Endothelial cell of umbilical vein (primary cell): ENCODE measurements around the gene PCDHGA8. TPM values are rescaled to one million over a fixed set of nuclear protein-coding genes. Genes with fewer than 3 reads are reported as not detected.
A peak's percentile ranks its signal among the peaks of the same experiment; 100 is the strongest.

Source experiments
- BruUV-seq: library from RNA; stranded (reverse); fragments of 400-500 nt; replicated peaks from 2 replicates; lab custom pipeline; 2021; lab: Mats Ljungman, UMichigan
- CTCF ChIA-PET: fragments of 300-600, 350-600 bp; sonication (Branson Sonifier 250); formaldehyde crosslinking; loops from one replicate; lab custom pipeline; 2021; ENCODE audit warnings: antibody characterized with exemption, inconsistent platforms; lab: Charles Lee
- POLR2A ChIA-PET: fragments of 300-600, 350-600 bp; sonication (Branson Sonifier 250); formaldehyde crosslinking; loops from one replicate; lab custom pipeline; 2021; ENCODE audit warnings: antibody characterized with exemption, inconsistent platforms; lab: Charles Lee
- DNase-seq: peaks from one replicate; pipeline ENCODE4 v3.0.0-alpha.2; 2011; ENCODE audit warnings: low read depth, low spot score
- FAIRE-seq: peaks from 2 replicates; lab custom pipeline; 2011; peaks lifted over from hg19 to GRCh38; lab: Jason Lieb, UNC
- H2AFZ ChIP-seq: 2 replicates; pipeline ENCODE4 v1.6.0; 2012; ENCODE audit warnings: low read depth, low read length, control low read depth, inconsistent platforms
- H3K27ac ChIP-seq: 2 replicates; pipeline ENCODE4 v1.5.1; 2011; ENCODE audit warnings: low read depth, mild to moderate bottlenecking, control low read depth, low read length, moderate library complexity; ENCODE audit not compliant: insufficient read depth
- H3K27me3 ChIP-seq, 2 experiments: 2 replicates each; pipeline versions ENCODE4 v1.6.0 to v1.6.1; 2011; ENCODE audit warnings: low read length in 2 of 2, mixed read lengths in 1 of 2; ENCODE audit not compliant: control insufficient read depth in 2 of 2, insufficient read depth in 2 of 2
- H3K36me3 ChIP-seq, 2 experiments: 2 replicates in 1 of 2; 3 replicates in 1 of 2; pipeline ENCODE4 v1.5.1; 2011; ENCODE audit warnings: low read length in 2 of 2, mild to moderate bottlenecking in 1 of 2, moderate library complexity in 1 of 2; ENCODE audit not compliant: control insufficient read depth in 2 of 2, insufficient read depth in 2 of 2; ENCODE audit errors: extremely low read depth in 1 of 2
- H3K4me1 ChIP-seq: 3 replicates; pipeline ENCODE4 v1.5.1; 2011; ENCODE audit warnings: mild to moderate bottlenecking, low read length; ENCODE audit not compliant: control insufficient read depth, insufficient read depth; ENCODE audit errors: extremely low read depth
- H3K4me2 ChIP-seq: 2 replicates; pipeline ENCODE4 v1.6.1; 2011; ENCODE audit warnings: low read length, control low read depth, mixed read lengths; ENCODE audit not compliant: insufficient read depth
- H3K4me3 ChIP-seq, 3 experiments: fragments of 200-600 bp in 1 of 3; sonication (generic), shearing (Covaris generic) in 1 of 3; replicated peaks in 1 of 3; 2 replicates each; pipeline ENCODE4 v1.5.1; 2011 to 2016; ENCODE audit warnings: control low read depth in 3 of 3, low read length in 3 of 3, mild to moderate bottlenecking in 2 of 3, inconsistent platforms in 1 of 3, low read depth in 1 of 3, moderate library complexity in 1 of 3; ENCODE audit not compliant: insufficient read depth in 1 of 3
- H3K79me2 ChIP-seq: 2 replicates; pipeline ENCODE4 v1.6.0; 2012; ENCODE audit warnings: low read length, inconsistent platforms; ENCODE audit not compliant: control insufficient read depth, insufficient read depth
- H3K9ac ChIP-seq: replicated peaks from 2 replicates; pipeline ENCODE3; 2011; ENCODE audit warnings: low read length, control low read depth; ENCODE audit not compliant: insufficient read depth; ENCODE audit errors: extremely low read depth
- H3K9me1 ChIP-seq: replicated peaks from 3 replicates; pipeline ENCODE4 v1.6.0; 2011; ENCODE audit warnings: mild to moderate bottlenecking, low read length; ENCODE audit not compliant: control insufficient read depth, insufficient read depth; ENCODE audit errors: extremely low read depth
- H3K9me3 ChIP-seq: replicated peaks from 2 replicates; pipeline ENCODE4 v1.5.1; 2012; ENCODE audit warnings: low read length, inconsistent platforms; ENCODE audit not compliant: control insufficient read depth, insufficient read depth
- H4K20me1 ChIP-seq: replicated peaks from 2 replicates; pipeline ENCODE3; 2011; ENCODE audit warnings: mild to moderate bottlenecking, low read length; ENCODE audit not compliant: control insufficient read depth, insufficient read depth; ENCODE audit errors: extremely low read depth
- EZH2 ChIP-seq: IDR thresholded peaks from 2 replicates; pipeline ENCODE4 v1.6.1; 2012; ENCODE audit warnings: borderline replicate concordance, low read depth, mild to moderate bottlenecking, moderate library complexity, low read length, inconsistent platforms; ENCODE audit not compliant: severe bottlenecking
- FOS ChIP-seq: IDR thresholded peaks from 2 replicates; pipeline ENCODE4 v1.6.1; 2011; ENCODE audit warnings: mild to moderate bottlenecking, low read length, moderate library complexity, borderline replicate concordance; ENCODE audit not compliant: insufficient read depth
- GATA2 ChIP-seq: IDR thresholded peaks from 2 replicates; pipeline ENCODE4 v1.7.0; 2011; ENCODE audit warnings: low read depth, mild to moderate bottlenecking, moderate library complexity, mixed read lengths, low read length; ENCODE audit not compliant: insufficient read length, insufficient read depth
- JUN ChIP-seq: IDR thresholded peaks from 2 replicates; pipeline ENCODE4 v1.6.1; 2011; ENCODE audit warnings: borderline replicate concordance, low read depth; ENCODE audit not compliant: insufficient read length, insufficient read depth
- MYC ChIP-seq: IDR thresholded peaks from one replicate; pipeline ENCODE4 v1.6.1; 2011; ENCODE audit warnings: mild to moderate bottlenecking, low read depth, low read length
- POLR2A ChIP-seq: IDR thresholded peaks from 2 replicates; pipeline ENCODE4 v1.6.1; 2012; ENCODE audit warnings: low read depth, mild to moderate bottlenecking, control low read depth, low read length
- POLR2AphosphoS5 ChIP-seq: IDR thresholded peaks from 2 replicates; pipeline ENCODE4 v1.6.1; 2012; ENCODE audit warnings: low read depth, mild to moderate bottlenecking, control low read depth, low read length, moderate library complexity; ENCODE audit not compliant: insufficient read depth
- dilution Hi-C: fragments of 300-500 bp; cut with MboI; formaldehyde crosslinking; loops from one replicate; pipeline ENCODE4 v1.15.0; 2019; ENCODE audit warnings: low sequenced_read_pairs; ENCODE audit not compliant: extremely low pct_ligation_motif_present
- intact Hi-C: fragments of 100-400 bp; cut with micrococcal nuclease; formaldehyde crosslinking; loops from one replicate; pipeline ENCODE4 v1.10.0; 2022
- polyA plus RNA-seq, 4 experiments: library from polyadenylated mRNA; depleted of rRNA in 3 of 4; stranded (reverse) in 3 of 4; unstranded in 1 of 4; fragments of >200 nt; gene quantifications; 2 replicates each; pipeline versions ENCODE4 v1.2.1 to v1.2.3, GENCODE V29; 2011 to 2012; ENCODE audit warnings: missing spikeins in 1 of 4
- total RNA-seq: library from RNA; stranded (reverse); gene quantifications from 2 replicates; pipeline ENCODE4 v1.2.3, GENCODE V29; 2021
- TF ChIP-seq, protein P1 (sequence below), 2 donors: IDR thresholded peaks; 1 replicate in 1 of 2; 2 replicates in 1 of 2; pipeline ENCODE4 v1.5.1; 2011; ENCODE audit warnings: low read length in 2 of 2, mild to moderate bottlenecking in 2 of 2, moderate library complexity in 2 of 2, control low read depth in 1 of 2, inconsistent platforms in 1 of 2, low read depth in 1 of 2; ENCODE audit not compliant: insufficient read depth in 1 of 2; ENCODE audit errors: extremely low read depth in 1 of 2
- TF ChIP-seq, protein P2 (sequence below): IDR thresholded peaks from 2 replicates; pipeline ENCODE4 v1.6.1; 2011; ENCODE audit not compliant: insufficient read depth, insufficient read length

Gene PCDHGA8
- total and polyA plus RNA-seq, 2 donors (not counting 3 experiments of a cell fraction or from before 2014, with no cell fraction given), result 0.44 to 0.95 TPM

DNA sequence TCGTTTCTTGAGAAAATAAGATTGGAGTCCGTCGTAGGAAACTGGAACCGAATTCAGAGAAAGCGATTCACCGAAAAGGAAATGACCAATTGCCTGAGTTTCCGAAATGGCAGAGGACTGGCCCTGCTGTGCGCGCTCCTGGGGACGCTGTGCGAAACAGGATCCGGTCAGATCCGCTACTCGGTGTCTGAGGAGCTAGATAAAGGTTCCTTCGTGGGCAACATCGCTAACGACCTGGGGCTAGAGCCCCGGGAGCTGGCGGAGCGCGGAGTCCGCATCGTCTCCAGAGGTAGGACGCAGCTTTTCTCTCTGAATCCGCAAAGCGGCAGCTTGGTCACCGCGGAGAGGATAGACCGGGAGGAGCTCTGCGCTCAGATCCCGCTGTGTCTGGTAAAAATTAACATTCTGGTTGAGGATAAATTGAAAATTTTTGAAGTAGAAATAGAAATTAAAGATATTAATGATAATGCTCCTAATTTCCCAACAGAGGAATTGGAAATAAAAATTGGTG, 48.4 kb upstream of the PCDHGA8 start:
- H2AFZ ChIP-seq, result peak overlapping the region; percentile 86
- H3K36me3 ChIP-seq, result no peaks in the 10 kb centered on the region
- DNase-seq (no peak), FAIRE-seq (peak; percentile 50)
- CTCF ChIA-PET, result interaction anchor here (0.8 to 3.8 kb wide), 24 partner anchors 9 to 223 kb away, joined by 3 to 38 read pairs (median 6); partner anchors contain the start of genes PCDHB9, PCDHGA1, PCDHGA10 and PCDHGA12
- no peaks in the 10 kb centered on the region for H3K9me1 ChIP-seq
- no peak overlapping the region for H3K27ac ChIP-seq
- H3K4me3 ChIP-seq, result peak overlapping the region in 2 of 3 experiments; percentile 17 to 59
- intact Hi-C loops, result loop anchor here (2.0 kb wide), 1 partner anchor 23 kb away; the partner anchor contains the start of gene TAF7
- TF ChIP-seq FOS (no peak), GATA2 (no peak), MYC (no peak), POLR2AphosphoS5 (no peak), JUN (no peak), EZH2 (no peak), POLR2A (no peak)
- TF ChIP-seq, protein P1, sequence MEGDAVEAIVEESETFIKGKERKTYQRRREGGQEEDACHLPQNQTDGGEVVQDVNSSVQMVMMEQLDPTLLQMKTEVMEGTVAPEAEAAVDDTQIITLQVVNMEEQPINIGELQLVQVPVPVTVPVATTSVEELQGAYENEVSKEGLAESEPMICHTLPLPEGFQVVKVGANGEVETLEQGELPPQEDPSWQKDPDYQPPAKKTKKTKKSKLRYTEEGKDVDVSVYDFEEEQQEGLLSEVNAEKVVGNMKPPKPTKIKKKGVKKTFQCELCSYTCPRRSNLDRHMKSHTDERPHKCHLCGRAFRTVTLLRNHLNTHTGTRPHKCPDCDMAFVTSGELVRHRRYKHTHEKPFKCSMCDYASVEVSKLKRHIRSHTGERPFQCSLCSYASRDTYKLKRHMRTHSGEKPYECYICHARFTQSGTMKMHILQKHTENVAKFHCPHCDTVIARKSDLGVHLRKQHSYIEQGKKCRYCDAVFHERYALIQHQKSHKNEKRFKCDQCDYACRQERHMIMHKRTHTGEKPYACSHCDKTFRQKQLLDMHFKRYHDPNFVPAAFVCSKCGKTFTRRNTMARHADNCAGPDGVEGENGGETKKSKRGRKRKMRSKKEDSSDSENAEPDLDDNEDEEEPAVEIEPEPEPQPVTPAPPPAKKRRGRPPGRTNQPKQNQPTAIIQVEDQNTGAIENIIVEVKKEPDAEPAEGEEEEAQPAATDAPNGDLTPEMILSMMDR (IDR thresholded peaks at IDR 0.05; ENCODE audit: extremely low read depth in 1 of 2, insufficient read depth in 1 of 2, low read depth in 1 of 2, low read length in 2 of 2), result no peak
- TF ChIP-seq, protein P2, sequence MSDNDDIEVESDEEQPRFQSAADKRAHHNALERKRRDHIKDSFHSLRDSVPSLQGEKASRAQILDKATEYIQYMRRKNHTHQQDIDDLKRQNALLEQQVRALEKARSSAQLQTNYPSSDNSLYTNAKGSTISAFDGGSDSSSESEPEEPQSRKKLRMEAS, result no peak
- BruUV-seq, result TSS peak; percentile 69
- POLR2A ChIA-PET, result interaction anchor here (1.3 kb wide), 1 partner anchor 23 kb away, joined by 3 read pairs; the partner anchor contains the start of gene TAF7
- peak overlapping the region; percentile 65 for H3K4me2 ChIP-seq
- dilution Hi-C loops, result no loop called here
- peaks cover 7 to 29% of the 10 kb centered on the region in 2 experiments for H3K27me3 ChIP-seq
- H3K79me2 ChIP-seq, result no peaks in the 10 kb centered on the region
- H3K4me1 ChIP-seq, result peaks cover 3% of the 10 kb centered on the region
- H4K20me1 ChIP-seq, result no peaks in the 10 kb centered on the region
- peak overlapping the region; percentile 49 for H3K9ac ChIP-seq
- H3K9me3 ChIP-seq, result no peaks in the 10 kb centered on the region
